Smooth muscle cell (in vitro differentiated cells): ENCODE results near the gene NPAS3. TPM values are rescaled to one million over a fixed set of nuclear protein-coding genes. Genes with fewer than 3 reads are reported as not detected.
A peak's percentile ranks its signal among the peaks of the same experiment; 100 is the strongest.

Experiments
- DNase-seq: peaks from one replicate; lab custom pipeline; 2025; ENCODE audit not compliant: unreplicated experiment; lab: John Stamatoyannopoulos, UW
- H2AFZ ChIP-seq: fragments of 200-600 bp; sonication (generic); 2 replicates; pipeline ENCODE4 v1.6.0; 2016; ENCODE audit warnings: antibody characterized with exemption, low read depth, mild to moderate bottlenecking
- H3F3A ChIP-seq: fragments of 200-600 bp; sonication (generic); 2 replicates; pipeline ENCODE4 v1.6.0; 2017; ENCODE audit warnings: antibody characterized with exemption, low read depth
- H3K27ac ChIP-seq: fragments of 200-600 bp; sonication (generic); 2 replicates; pipeline ENCODE4 v1.5.1; 2016; ENCODE audit warnings: low read depth, mild to moderate bottlenecking
- H3K27me3 ChIP-seq: fragments of 200-600 bp; sonication (generic); 2 replicates; pipeline ENCODE4 v1.6.1; 2016; ENCODE audit warnings: low read depth, mild to moderate bottlenecking
- H3K36me3 ChIP-seq: fragments of 200-600 bp; sonication (generic); 2 replicates; pipeline ENCODE4 v1.5.1; 2016; ENCODE audit warnings: low read depth
- H3K4me1 ChIP-seq: fragments of 200-600 bp; sonication (generic); 2 replicates; pipeline ENCODE4 v1.5.1; 2016; ENCODE audit warnings: low read depth
- H3K4me2 ChIP-seq: fragments of 200-600 bp; sonication (generic); 2 replicates; pipeline ENCODE4 v1.6.0; 2016; ENCODE audit warnings: mild to moderate bottlenecking
- H3K4me3 ChIP-seq: fragments of 200-600 bp; sonication (generic); 2 replicates; pipeline ENCODE4 v1.5.1; 2016; ENCODE audit warnings: mild to moderate bottlenecking
- H3K79me2 ChIP-seq: fragments of 200-600 bp; sonication (generic); 2 replicates; pipeline ENCODE4 v1.6.0; 2016; ENCODE audit warnings: low read depth, mild to moderate bottlenecking
- H3K9ac ChIP-seq: fragments of 200-600 bp; sonication (generic); 2 replicates; pipeline ENCODE4 v1.6.0; 2016; ENCODE audit warnings: low read depth
- H3K9me3 ChIP-seq: fragments of 200-600 bp; sonication (generic); replicated peaks from 2 replicates; pipeline ENCODE4 v1.5.1; 2016; ENCODE audit warnings: low read depth
- H4K20me1 ChIP-seq: fragments of 200-600 bp; sonication (generic); 2 replicates; pipeline ENCODE4 v1.6.0; 2016; ENCODE audit warnings: low read depth
- CTCF ChIP-seq: fragments of 200-600 bp; sonication (generic); IDR thresholded peaks from 2 replicates; pipeline ENCODE4 v1.5.1; 2017; ENCODE audit warnings: borderline replicate concordance, mild to moderate bottlenecking, antibody characterized with exemption; ENCODE audit not compliant: insufficient read depth, poor library complexity, severe bottlenecking
- WGBS: methylation state at CpG from one replicate; pipeline ENCODE4 v1.1.7; 2016; ENCODE audit warnings: low lambda C conversion rate; 5-methylcytosine and 5-hydroxymethylcytosine counted together
- polyA plus RNA-seq: library from polyadenylated mRNA; unstranded; fragments of >200 nt; fragmentation: Nextera tagmentation; extraction: Ambion mirVana; gene quantifications from 2 replicates; pipeline ENCODE4 v1.2.1, GENCODE V29; 2016
- total RNA-seq: library from RNA; depleted of rRNA; stranded (reverse); fragments of >200 nt; gene quantifications from 2 replicates; pipeline ENCODE4 v1.2.3, GENCODE V29; 2014

NPAS3 gene
- total and polyA plus RNA-seq, 2 experiments from 2014 or later = 0.79 to 2.0 TPM

GRCh38 chr14:33842299-33842698, 903.6 kb downstream of the NPAS3 start:
- H3F3A ChIP-seq = no peaks in the 10 kb centered on the region
- H3K9ac ChIP-seq = no peak overlapping the region
- no peak overlapping the region for H2AFZ ChIP-seq
- DNase-seq = no peak
- H3K4me1 ChIP-seq = no peaks in the 10 kb centered on the region
- no peaks in the 10 kb centered on the region for H3K36me3 ChIP-seq
- TF ChIP-seq CTCF = no peak
- H3K4me2 ChIP-seq = no peak overlapping the region
- H4K20me1 ChIP-seq = no peaks in the 10 kb centered on the region
- H3K4me3 ChIP-seq = no peak overlapping the region
- no peaks in the 10 kb centered on the region for H3K9me3 ChIP-seq
- no peak overlapping the region for H3K27ac ChIP-seq
- H3K27me3 ChIP-seq = no peaks in the 10 kb centered on the region
- 100% methylated on average over 1 of the region's 1 CpG for WGBS
- no peaks in the 10 kb centered on the region for H3K79me2 ChIP-seq

GRCh38 chr14:33844118-33844517, 905.4 kb downstream of the NPAS3 start:
- H3K36me3 ChIP-seq = no peaks in the 10 kb centered on the region
- no peaks in the 10 kb centered on the region for H3K9me3 ChIP-seq
- H3K27ac ChIP-seq = no peak overlapping the region
- TF ChIP-seq CTCF = no peak
- H3K4me1 ChIP-seq = peaks cover 8% of the 10 kb centered on the region
- no peak overlapping the region for H2AFZ ChIP-seq
- WGBS = 87% methylated on average over 3 of the region's 3 CpGs
- no peaks in the 10 kb centered on the region for H3F3A ChIP-seq
- no peak overlapping the region for H3K4me2 ChIP-seq
- H3K79me2 ChIP-seq = no peaks in the 10 kb centered on the region
- no peak for DNase-seq
- H3K27me3 ChIP-seq = no peaks in the 10 kb centered on the region
- H3K9ac ChIP-seq = no peak overlapping the region
- no peaks in the 10 kb centered on the region for H4K20me1 ChIP-seq
- H3K4me3 ChIP-seq = no peak overlapping the region

DNA sequence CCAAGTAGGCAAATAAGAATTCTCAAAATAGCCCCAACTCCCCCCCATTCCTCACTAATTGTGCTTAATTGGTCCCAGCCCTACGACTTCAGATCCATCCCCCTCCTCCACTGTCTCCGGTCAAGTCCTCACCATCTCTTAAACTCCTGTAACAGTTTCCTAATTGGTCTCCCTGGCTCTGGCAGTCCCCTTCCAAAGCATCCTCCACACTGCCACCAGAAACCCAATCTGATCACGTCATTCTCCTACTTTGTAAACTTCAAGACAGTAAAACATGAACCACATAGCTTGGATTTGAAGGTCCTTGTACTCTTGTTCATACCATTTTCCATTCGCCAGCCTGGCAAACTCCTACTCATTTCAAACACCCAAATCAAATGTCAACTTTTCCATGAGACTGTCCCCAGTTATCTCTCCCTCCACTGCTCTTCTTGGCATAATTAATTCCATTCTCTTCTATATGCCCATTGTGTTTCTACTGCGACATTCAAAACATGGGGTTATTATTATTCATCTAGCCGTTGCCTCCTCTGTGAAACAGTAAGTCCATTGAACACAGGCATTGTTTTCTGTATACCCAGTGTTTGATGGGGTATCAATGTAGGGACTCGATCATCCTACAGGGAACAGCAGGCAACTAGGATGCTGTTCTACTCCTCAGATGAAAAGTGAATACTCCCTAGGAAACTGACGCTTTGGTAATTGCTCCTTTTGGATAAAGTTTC, 907.6 kb downstream of the NPAS3 start:
- Histone ChIP-seq H3K4me2 (no peak overlapping the region), H3K9ac (no peak overlapping the region), H3K36me3 (no peaks in the 10 kb centered on the region), H2AFZ (no peak overlapping the region), H3K9me3 (no peaks in the 10 kb centered on the region), H3K4me1 (peaks cover 8% of the 10 kb centered on the region), H3K27ac (no peak overlapping the region), H3K27me3 (no peaks in the 10 kb centered on the region), H3F3A (no peaks in the 10 kb centered on the region), H3K4me3 (no peak overlapping the region), H3K79me2 (no peaks in the 10 kb centered on the region), H4K20me1 (no peaks in the 10 kb centered on the region)
- TF ChIP-seq CTCF = no peak
- DNase-seq = no peak
- WGBS = 95% methylated on average over 8 of the region's 8 CpGs

DNA sequence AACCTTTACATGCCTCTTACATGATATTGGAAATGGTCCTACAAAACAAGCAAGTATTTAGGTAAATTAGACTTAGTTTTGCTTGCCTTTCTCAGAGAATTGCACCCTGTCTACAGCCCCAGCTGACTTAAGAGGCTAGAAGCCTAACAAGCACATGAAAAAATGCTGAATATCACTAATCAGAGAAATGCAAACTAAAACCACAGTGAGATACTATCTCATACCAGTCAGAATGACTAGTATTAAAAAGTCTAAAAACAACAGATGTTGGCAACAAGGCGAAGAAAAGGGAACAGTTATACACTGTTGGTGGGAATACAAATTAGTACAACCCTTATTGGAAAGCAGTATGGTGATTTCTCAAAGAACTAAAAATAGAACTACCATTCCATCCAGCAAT, 908.4 kb downstream of the NPAS3 start:
- TF ChIP-seq CTCF = no peak
- Histone ChIP-seq H3K27me3 (no peaks in the 10 kb centered on the region), H3K4me2 (peak overlapping the region; percentile 19), H3K4me1 (peaks cover 8% of the 10 kb centered on the region), H3K9me3 (no peaks in the 10 kb centered on the region), H3K27ac (no peak overlapping the region), H3K36me3 (no peaks in the 10 kb centered on the region), H3K79me2 (no peaks in the 10 kb centered on the region), H3K9ac (no peak overlapping the region), H3K4me3 (no peak overlapping the region), H3F3A (no peaks in the 10 kb centered on the region), H2AFZ (no peak overlapping the region), H4K20me1 (no peaks in the 10 kb centered on the region)
- WGBS = 52% methylated on average over 1 of the region's 1 CpG
- DNase-seq = no peak
